GM12892 (cell line): ENCODE measurements around the gene STK16.

ENCODE experiments used
- POLR2A ChIP-seq: IDR thresholded peaks from 2 replicates; pipeline ENCODE4 v1.6.1; 2011; ENCODE audit warnings: low read depth, low read length, control low read depth
- POLR2AphosphoS5 ChIP-seq: IDR thresholded peaks from 2 replicates; pipeline ENCODE4 v1.6.1; 2011; ENCODE audit warnings: low read depth, low read length, control low read depth
- TAF1 ChIP-seq: IDR thresholded peaks from 2 replicates; pipeline ENCODE4 v1.6.1; 2011; ENCODE audit warnings: low read depth, mild to moderate bottlenecking, control low read depth, low read length, borderline replicate concordance

DNA sequence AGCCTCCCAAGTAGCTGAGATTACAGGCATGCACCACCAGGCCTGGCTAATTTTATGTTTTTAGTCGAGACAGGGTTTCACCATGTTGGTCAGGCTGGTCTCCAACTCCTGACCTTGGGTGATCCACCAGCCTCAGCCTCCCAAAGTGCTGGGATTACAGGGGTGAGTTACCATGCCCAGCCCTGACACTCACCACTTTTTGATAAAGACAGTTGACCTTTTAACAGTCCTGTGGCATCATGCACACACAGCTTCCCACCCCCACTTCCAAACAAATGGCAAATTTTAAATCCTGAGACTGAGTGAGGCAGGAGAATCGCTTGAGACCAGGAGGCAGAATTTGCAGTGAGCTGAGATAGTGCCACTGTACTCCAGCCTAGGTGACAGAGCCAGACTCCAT, 27.7 kb downstream of the STK16 start:
- TF ChIP-seq POLR2A (no peak), POLR2AphosphoS5 (no peak), TAF1 (no peak)
